ENCODE measurements around the gene SPTSSB. TPM values are rescaled to one million over a fixed set of nuclear protein-coding genes. Genes with fewer than 3 reads are reported as not detected.

SPTSSB gene
- total RNA-seq, 1 donor from 2014 or later = 0.52 TPM

- no peaks in the 10 kb centered on the region for H3K4me1 ChIP-seq (ENCODE audit: control insufficient read depth in 3 of 3, insufficient read depth in 3 of 3, low read length in 3 of 3)
- no peaks in the 10 kb centered on the region for H3K9me3 ChIP-seq (ENCODE audit: control insufficient read depth in 3 of 3, low read length in 3 of 3)
- H3K27ac ChIP-seq (ENCODE audit: low read depth, low read length) = no peak overlapping the region
- H3K9ac ChIP-seq (ENCODE audit: low read depth in 1 of 3, low read length in 3 of 3) = no peak overlapping the region
- H3K27me3 ChIP-seq (ENCODE audit: control insufficient read depth in 3 of 3, insufficient read depth in 3 of 3, low read length in 3 of 3) = no peaks in the 10 kb centered on the region
- H3K36me3 ChIP-seq (ENCODE audit: control insufficient read depth in 3 of 3, insufficient read depth in 3 of 3, low read length in 3 of 3) = no peaks in the 10 kb centered on the region
- no peak overlapping the region for H3K4me3 ChIP-seq (ENCODE audit: low read length in 3 of 3)
These were observed 21.5 kb upstream of the SPTSSB start for GRCh38 chr3:161392853-161393252.

- no peaks in the 10 kb centered on the region for H3K9me3 ChIP-seq (ENCODE audit: control insufficient read depth in 3 of 3, low read length in 3 of 3)
- no peaks in the 10 kb centered on the region for H3K4me1 ChIP-seq (ENCODE audit: control insufficient read depth in 3 of 3, insufficient read depth in 3 of 3, low read length in 3 of 3)
- H3K9ac ChIP-seq (ENCODE audit: low read depth in 1 of 3, low read length in 3 of 3) = no peak overlapping the region
- H3K27me3 ChIP-seq (ENCODE audit: control insufficient read depth in 3 of 3, insufficient read depth in 3 of 3, low read length in 3 of 3) = no peaks in the 10 kb centered on the region
- H3K36me3 ChIP-seq (ENCODE audit: control insufficient read depth in 3 of 3, insufficient read depth in 3 of 3, low read length in 3 of 3) = no peaks in the 10 kb centered on the region
- H3K4me3 ChIP-seq (ENCODE audit: low read length in 3 of 3) = no peak overlapping the region
- H3K27ac ChIP-seq (ENCODE audit: low read depth, low read length) = no peak overlapping the region
These were observed 18.9 kb upstream of the SPTSSB start for GRCh38 chr3:161390200-161390599.

GRCh38 chr3:161389445-161390035 is 18.2 kb upstream of the SPTSSB start:
- H3K27ac ChIP-seq (ENCODE audit: low read depth, low read length) = no peak overlapping the region
- no peak overlapping the region for H3K4me3 ChIP-seq (ENCODE audit: low read length in 3 of 3)
- no peaks in the 10 kb centered on the region for H3K36me3 ChIP-seq (ENCODE audit: control insufficient read depth in 3 of 3, insufficient read depth in 3 of 3, low read length in 3 of 3)
- no peaks in the 10 kb centered on the region for H3K4me1 ChIP-seq (ENCODE audit: control insufficient read depth in 3 of 3, insufficient read depth in 3 of 3, low read length in 3 of 3)
- H3K27me3 ChIP-seq (ENCODE audit: control insufficient read depth in 3 of 3, insufficient read depth in 3 of 3, low read length in 3 of 3) = no peaks in the 10 kb centered on the region
- H3K9me3 ChIP-seq (ENCODE audit: control insufficient read depth in 3 of 3, low read length in 3 of 3) = no peaks in the 10 kb centered on the region
- no peak overlapping the region for H3K9ac ChIP-seq (ENCODE audit: low read depth in 1 of 3, low read length in 3 of 3)

- Histone ChIP-seq H3K9ac (ENCODE audit: low read depth in 1 of 3, low read length in 3 of 3) (no peak overlapping the region), H3K4me1 (ENCODE audit: control insufficient read depth in 3 of 3, insufficient read depth in 3 of 3, low read length in 3 of 3) (no peaks in the 10 kb centered on the region), H3K27me3 (ENCODE audit: control insufficient read depth in 3 of 3, insufficient read depth in 3 of 3, low read length in 3 of 3) (no peaks in the 10 kb centered on the region), H3K9me3 (ENCODE audit: control insufficient read depth in 3 of 3, low read length in 3 of 3) (no peaks in the 10 kb centered on the region), H3K36me3 (ENCODE audit: control insufficient read depth in 3 of 3, insufficient read depth in 3 of 3, low read length in 3 of 3) (no peaks in the 10 kb centered on the region), H3K4me3 (ENCODE audit: low read length in 3 of 3) (no peak overlapping the region), H3K27ac (ENCODE audit: low read depth, low read length) (no peak overlapping the region)
These were observed 17.5 kb upstream of the SPTSSB start for GRCh38 chr3:161388855-161389254.

- no peaks in the 10 kb centered on the region for H3K9me3 ChIP-seq (ENCODE audit: control insufficient read depth in 3 of 3, low read length in 3 of 3)
- H3K4me3 ChIP-seq (ENCODE audit: low read length in 3 of 3) = no peak overlapping the region
- no peaks in the 10 kb centered on the region for H3K27me3 ChIP-seq (ENCODE audit: control insufficient read depth in 3 of 3, insufficient read depth in 3 of 3, low read length in 3 of 3)
- no peak overlapping the region for H3K9ac ChIP-seq (ENCODE audit: low read depth in 1 of 3, low read length in 3 of 3)
- no peaks in the 10 kb centered on the region for H3K36me3 ChIP-seq (ENCODE audit: control insufficient read depth in 3 of 3, insufficient read depth in 3 of 3, low read length in 3 of 3)
- no peaks in the 10 kb centered on the region for H3K4me1 ChIP-seq (ENCODE audit: control insufficient read depth in 3 of 3, insufficient read depth in 3 of 3, low read length in 3 of 3)
- no peak overlapping the region for H3K27ac ChIP-seq (ENCODE audit: low read depth, low read length)
These were observed 15.9 kb upstream of the SPTSSB start for GRCh38 chr3:161386991-161387770.

GRCh38 chr3:161372321-161373260 is 1.3 kb upstream of the SPTSSB start:
- Histone ChIP-seq H3K9ac (ENCODE audit: low read depth in 1 of 3, low read length in 3 of 3) (peak overlapping the region in 2 of 3 donors; percentile 42 to 45), H3K36me3 (ENCODE audit: control insufficient read depth in 3 of 3, insufficient read depth in 3 of 3, low read length in 3 of 3) (no peaks in the 10 kb centered on the region), H3K9me3 (ENCODE audit: control insufficient read depth in 3 of 3, low read length in 3 of 3) (no peaks in the 10 kb centered on the region), H3K27me3 (ENCODE audit: control insufficient read depth in 3 of 3, insufficient read depth in 3 of 3, low read length in 3 of 3) (peaks cover 23 to 29% (median 25%) of the 10 kb centered on the region in 3 donors), H3K27ac (ENCODE audit: low read depth, low read length) (no peak overlapping the region), H3K4me1 (ENCODE audit: control insufficient read depth in 3 of 3, insufficient read depth in 3 of 3, low read length in 3 of 3) (peaks cover 14 to 19% (median 15%) of the 10 kb centered on the region in 3 donors), H3K4me3 (ENCODE audit: low read length in 3 of 3) (peak overlapping the region; percentile 68 to 72 (median 70))

GRCh38 chr3:161369531-161369930 is 1.8 kb downstream of the SPTSSB start:
- Histone ChIP-seq H3K27me3 (ENCODE audit: control insufficient read depth in 3 of 3, insufficient read depth in 3 of 3, low read length in 3 of 3) (peaks cover 23 to 29% (median 25%) of the 10 kb centered on the region in 3 donors), H3K9me3 (ENCODE audit: control insufficient read depth in 3 of 3, low read length in 3 of 3) (no peaks in the 10 kb centered on the region), H3K9ac (ENCODE audit: low read depth in 1 of 3, low read length in 3 of 3) (no peak overlapping the region), H3K4me1 (ENCODE audit: control insufficient read depth in 3 of 3, insufficient read depth in 3 of 3, low read length in 3 of 3) (peaks cover 14 to 19% (median 15%) of the 10 kb centered on the region in 3 donors), H3K36me3 (ENCODE audit: control insufficient read depth in 3 of 3, insufficient read depth in 3 of 3, low read length in 3 of 3) (no peaks in the 10 kb centered on the region), H3K4me3 (ENCODE audit: low read length in 3 of 3) (no peak overlapping the region), H3K27ac (ENCODE audit: low read depth, low read length) (no peak overlapping the region)

GRCh38 chr3:161366094-161366493 is 5.2 kb downstream of the SPTSSB start:
- H3K4me3 ChIP-seq (ENCODE audit: low read length in 3 of 3) = no peak overlapping the region
- H3K27me3 ChIP-seq (ENCODE audit: control insufficient read depth in 3 of 3, insufficient read depth in 3 of 3, low read length in 3 of 3) = peaks cover 0 to 6% (median 4%) of the 10 kb centered on the region in 3 donors
- no peaks in the 10 kb centered on the region for H3K9me3 ChIP-seq (ENCODE audit: control insufficient read depth in 3 of 3, low read length in 3 of 3)
- H3K4me1 ChIP-seq (ENCODE audit: control insufficient read depth in 3 of 3, insufficient read depth in 3 of 3, low read length in 3 of 3) = no peaks in the 10 kb centered on the region
- H3K27ac ChIP-seq (ENCODE audit: low read depth, low read length) = no peak overlapping the region
- H3K9ac ChIP-seq (ENCODE audit: low read depth in 1 of 3, low read length in 3 of 3) = no peak overlapping the region
- no peaks in the 10 kb centered on the region for H3K36me3 ChIP-seq (ENCODE audit: control insufficient read depth in 3 of 3, insufficient read depth in 3 of 3, low read length in 3 of 3)

- Histone ChIP-seq H3K27ac (ENCODE audit: low read depth, low read length) (no peak overlapping the region), H3K9me3 (ENCODE audit: control insufficient read depth in 3 of 3, low read length in 3 of 3) (no peaks in the 10 kb centered on the region), H3K9ac (ENCODE audit: low read depth in 1 of 3, low read length in 3 of 3) (no peak overlapping the region), H3K36me3 (ENCODE audit: control insufficient read depth in 3 of 3, insufficient read depth in 3 of 3, low read length in 3 of 3) (no peaks in the 10 kb centered on the region), H3K4me3 (ENCODE audit: low read length in 3 of 3) (no peak overlapping the region), H3K4me1 (ENCODE audit: control insufficient read depth in 3 of 3, insufficient read depth in 3 of 3, low read length in 3 of 3) (no peaks in the 10 kb centered on the region), H3K27me3 (ENCODE audit: control insufficient read depth in 3 of 3, insufficient read depth in 3 of 3, low read length in 3 of 3) (no peaks in the 10 kb centered on the region)
These were observed 12.8 kb downstream of the SPTSSB start for GRCh38 chr3:161358488-161358887.

Data from skeletal muscle tissue (tissue), 4 donors.